NOMO-1 treated with dmso at 0.1 percent for 144 hours (cell line): ENCODE results near the gene COL26A1.
"Not testable (repeated sequence)": the region's sequence is repeated elsewhere in the genome, so short reads cannot be mapped to it uniquely, and the experiment has no call there.

Experiments
- DNase-seq: peaks from one replicate; lab custom pipeline; 2025; ENCODE audit not compliant: unreplicated experiment; lab: John Stamatoyannopoulos, UW

The COL26A1 gene

DNA sequence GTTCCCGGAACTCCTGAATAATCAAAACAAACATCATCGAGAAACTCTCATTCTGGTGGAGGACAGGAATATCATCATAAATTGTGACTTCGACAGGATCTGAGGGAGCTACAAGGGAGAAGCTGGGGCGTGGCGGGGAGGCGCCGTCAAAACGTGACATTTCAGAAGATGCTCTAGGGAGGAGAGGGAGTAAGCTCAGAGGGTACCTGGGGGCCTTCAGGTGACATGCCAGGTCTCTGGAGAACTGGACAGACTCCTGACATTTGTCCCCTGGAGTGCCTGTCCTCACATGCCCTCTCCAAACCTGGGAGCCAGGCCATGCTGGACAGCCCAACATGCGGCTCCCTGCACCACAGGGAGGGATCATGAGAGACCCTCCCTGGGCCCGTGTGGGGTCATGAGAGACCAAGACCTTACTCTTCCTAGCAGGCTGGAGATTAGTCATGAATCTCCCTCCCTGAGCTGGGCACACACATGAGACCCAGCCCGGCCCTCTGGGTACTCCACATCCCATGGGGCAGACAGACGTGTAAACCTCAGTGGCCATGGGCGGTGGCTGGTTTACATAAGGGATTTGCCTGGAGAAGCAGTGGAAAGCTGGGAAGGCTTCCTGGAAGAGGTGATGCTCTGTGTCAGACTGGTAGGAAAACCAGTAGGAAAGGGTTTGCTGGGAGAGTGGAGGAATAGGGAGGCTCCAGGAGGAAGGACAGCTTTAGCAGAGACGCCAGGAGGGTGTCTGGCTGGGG is 185.4 kb downstream of the COL26A1 start:
- no peak for DNase-seq

GRCh38 chr7:101549734-101550133 is 187.1 kb downstream of the COL26A1 start:
- no peak for DNase-seq

DNA sequence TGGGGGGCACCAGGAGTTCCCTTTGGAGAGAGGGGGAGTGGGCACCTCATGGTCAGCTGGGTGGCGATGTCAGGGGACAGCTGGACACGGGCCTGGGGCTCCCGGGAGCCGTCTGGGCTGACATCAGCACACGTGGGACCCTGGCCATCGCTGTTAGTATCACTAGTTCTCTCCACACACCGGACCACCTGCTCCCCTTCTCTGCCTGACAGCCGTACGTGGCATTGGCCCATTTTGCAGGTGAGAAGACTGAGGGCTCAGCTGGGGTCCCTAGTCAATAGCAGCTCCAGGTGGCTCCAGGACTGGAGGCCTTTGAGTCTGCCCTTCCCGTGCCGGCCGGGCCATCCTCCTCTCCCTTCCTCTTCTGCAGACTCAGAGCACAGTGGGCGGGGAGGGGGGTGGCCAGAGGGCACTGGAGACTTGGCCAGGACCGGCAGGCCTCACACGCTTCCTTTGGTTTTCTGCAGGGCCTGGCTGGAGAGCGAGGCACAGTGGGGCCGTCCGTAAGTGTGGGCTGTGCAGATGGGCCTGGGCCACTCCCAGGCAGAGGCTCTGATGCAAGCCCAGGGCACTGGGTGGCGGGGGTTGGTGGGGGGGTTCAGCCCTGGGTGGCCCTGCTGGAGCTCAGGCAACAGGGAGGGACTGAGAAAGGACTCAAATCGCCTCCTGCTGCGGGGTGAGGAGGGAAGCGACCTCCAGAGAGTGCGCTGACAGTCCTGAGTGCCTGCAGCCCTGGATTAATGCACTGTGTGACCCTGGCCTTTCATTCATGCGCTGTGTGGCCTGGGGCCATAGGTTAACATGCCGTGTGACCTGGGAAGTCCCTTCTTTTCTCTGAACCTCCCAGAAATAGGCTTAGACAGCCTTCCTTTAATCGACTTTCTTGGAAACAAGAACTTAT is 188.2 kb downstream of the COL26A1 start:
- DNase-seq: no peak

DNA sequence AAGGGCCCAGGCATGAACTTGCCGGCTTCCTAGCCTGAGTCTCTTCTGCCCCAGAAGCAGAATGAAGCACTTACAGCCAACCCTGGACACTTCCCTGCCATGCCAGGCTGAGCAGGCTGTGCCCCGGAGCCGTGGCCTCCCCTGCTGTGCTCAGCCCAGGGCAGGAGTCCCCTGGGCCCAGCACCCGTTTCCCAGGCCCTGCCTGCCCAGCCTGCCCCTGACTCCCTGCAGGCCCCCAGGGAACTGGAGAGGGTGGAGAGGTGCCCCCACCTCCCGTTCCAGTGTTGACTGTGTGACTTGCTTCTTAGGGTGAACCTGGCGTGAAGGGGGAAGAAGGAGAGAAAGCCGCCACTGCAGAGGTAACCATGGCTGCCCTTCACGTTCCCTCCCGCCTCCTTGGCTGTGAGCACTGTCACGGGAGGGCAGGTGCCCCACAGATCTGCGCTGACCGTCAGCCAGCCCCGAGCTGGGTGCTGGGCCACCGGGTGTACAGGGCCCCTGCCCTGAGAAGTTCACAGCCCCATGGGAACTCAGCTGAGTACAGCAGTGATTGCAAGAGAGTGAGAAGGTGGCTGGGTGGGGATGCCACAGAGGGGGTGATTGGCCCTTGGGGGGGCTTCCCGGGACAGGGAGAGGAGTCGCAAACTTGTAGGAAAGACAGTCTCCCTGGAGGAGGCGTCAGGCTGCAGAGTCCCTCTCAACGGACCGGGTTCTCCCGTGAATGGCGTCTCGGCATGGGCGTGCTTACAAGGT is 190.5 kb downstream of the COL26A1 start:
- DNase-seq: no peak

- DNase-seq: no peak
Observed at GRCh38 chr7:101553771-101554445, 191.2 kb downstream of the COL26A1 start.

GRCh38 chr7:101554584-101555268 is 192.1 kb downstream of the COL26A1 start:
- DNase-seq: no peak

- no peak for DNase-seq
Observed at GRCh38 chr7:101555269-101555920, 192.7 kb downstream of the COL26A1 start.

- no peak for DNase-seq
Observed at GRCh38 chr7:101555921-101556275, 193.2 kb downstream of the COL26A1 start.

DNA sequence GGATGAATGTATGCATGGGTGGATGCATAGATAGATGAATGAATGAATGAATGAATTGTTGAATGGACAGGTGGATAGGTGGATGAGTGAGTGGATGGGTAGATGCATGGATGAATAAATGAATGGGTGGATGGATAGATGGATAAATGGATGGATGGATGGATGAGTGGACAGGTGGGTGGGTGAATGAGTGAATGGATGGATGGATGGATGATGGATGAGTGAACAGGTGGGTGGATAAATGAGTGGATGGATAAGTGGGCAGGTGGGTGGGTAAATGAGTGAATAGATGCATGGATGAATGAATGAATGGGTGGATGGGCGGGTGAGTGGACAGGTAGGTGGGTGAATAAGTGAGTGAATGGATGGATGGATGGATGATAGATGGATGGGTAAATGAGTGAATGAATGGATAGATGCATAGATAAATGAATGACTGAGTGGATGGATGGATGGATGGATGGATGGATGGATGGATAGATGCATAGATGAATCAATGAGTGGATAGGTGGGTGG is 193.8 kb downstream of the COL26A1 start:
- no peak for DNase-seq

- no peak for DNase-seq
Observed at GRCh38 chr7:101557421-101557820, 194.7 kb downstream of the COL26A1 start.

DNA sequence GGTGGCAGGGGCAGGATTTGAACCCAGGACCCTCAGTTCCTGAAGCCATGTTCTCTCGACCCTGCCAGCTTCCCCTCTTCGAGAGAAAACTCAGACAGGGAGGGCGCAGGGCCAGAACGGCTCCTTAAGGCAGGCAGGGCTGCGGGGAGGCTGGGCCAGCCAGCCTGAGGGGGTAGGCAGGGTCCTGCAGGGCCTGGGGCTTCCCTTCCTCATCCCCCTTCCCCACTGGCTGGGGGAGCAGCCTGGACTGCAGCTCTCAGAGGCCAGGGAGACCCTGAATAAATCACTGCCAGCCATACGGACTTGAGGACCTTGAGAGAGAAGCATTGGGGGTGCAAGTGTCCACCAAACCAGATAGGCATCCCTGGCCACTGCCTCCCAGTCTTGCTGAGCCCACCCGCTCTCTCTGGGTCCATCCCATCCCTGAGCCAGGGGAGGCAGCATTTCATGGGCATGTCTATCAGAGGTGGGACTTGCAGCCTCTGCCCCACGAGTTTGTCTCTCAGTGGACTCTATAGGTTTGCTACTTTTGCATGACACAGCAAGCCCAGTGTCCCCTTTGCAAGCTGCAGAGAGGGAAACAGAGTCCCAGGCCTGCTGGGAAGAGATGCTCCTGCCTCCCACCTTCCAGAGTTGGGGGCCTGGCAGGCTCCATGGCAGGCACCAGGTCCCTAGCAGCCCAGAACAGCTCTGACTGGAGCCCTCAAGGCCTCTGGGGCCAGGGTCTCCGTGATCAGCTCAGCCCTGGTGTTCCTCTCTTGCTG is 195.5 kb downstream of the COL26A1 start:
- no peak for DNase-seq

DNA sequence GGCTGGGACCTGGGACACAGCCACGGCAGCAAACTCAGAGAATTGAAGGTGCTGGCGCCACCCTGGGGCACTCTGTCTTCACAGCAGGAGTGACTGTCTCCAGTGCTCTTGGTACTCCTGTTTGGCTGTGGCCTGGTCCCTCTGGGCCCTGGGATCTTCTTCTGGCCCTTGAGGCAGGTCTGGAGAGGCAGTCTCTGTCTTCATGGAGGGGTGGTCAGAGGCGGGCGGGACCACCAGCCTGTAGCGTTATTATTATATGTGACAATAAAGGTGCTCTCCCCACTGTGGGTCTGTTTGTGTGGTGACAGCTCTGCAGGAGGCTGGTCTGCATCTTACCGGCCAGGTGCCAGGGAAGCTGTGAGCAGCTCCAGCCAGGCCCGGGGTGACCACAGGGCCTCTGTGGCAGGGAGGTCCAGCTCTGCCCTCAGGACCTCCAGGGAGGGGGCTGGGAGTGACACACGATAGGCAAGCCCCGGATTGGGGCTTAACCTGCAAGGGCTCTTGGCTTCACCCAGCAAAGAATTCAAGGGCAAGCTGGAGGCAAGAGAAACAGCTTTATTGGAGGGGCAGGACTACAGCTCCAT is 196.2 kb downstream of the COL26A1 start:
- no peak for DNase-seq

GRCh38 chr7:101559586-101559985 is 196.9 kb downstream of the COL26A1 start:
- no peak for DNase-seq

DNA sequence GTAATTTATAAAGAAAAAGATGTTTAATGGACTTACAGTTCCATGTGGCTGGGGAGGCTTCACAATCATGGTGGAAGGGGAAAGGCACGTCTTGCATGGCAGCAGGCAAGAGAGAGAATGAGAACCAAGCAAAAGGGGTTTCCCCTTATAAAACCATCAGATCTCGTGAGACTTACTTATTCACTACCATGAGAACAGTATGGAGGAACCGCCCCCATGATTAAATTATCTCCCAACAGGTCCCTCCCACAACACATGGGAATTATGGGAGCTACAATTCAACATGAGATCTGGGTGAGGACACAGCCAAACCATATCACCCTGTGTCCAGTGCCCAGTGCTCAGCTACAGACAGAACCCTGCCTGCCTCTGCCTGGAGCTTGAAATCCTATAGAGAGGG is 197.3 kb downstream of the COL26A1 start:
- DNase-seq: not testable (repeated sequence)

- no peak for DNase-seq
Observed at GRCh38 chr7:101560856-101561255, 198.2 kb downstream of the COL26A1 start.

DNA sequence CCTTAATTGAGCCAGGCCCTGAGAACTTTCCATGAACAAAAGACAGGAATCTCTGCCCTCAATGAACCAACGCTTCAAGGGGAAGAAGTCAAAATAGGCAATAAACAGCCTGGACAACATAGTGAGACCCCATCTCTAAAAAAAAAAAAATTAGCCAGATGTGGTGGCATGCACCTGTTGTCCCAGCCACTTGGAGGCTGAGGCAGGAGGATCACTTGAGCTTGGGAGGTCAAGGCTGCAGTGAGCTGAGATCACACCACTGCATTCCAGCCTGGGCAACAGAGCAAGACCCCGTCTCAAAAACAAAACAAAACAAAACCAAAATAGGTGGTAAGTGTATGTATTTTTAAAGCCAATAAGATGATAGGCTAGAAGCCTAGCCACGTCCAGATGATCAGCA is 198.6 kb downstream of the COL26A1 start:
- not testable (repeated sequence) for DNase-seq

DNA sequence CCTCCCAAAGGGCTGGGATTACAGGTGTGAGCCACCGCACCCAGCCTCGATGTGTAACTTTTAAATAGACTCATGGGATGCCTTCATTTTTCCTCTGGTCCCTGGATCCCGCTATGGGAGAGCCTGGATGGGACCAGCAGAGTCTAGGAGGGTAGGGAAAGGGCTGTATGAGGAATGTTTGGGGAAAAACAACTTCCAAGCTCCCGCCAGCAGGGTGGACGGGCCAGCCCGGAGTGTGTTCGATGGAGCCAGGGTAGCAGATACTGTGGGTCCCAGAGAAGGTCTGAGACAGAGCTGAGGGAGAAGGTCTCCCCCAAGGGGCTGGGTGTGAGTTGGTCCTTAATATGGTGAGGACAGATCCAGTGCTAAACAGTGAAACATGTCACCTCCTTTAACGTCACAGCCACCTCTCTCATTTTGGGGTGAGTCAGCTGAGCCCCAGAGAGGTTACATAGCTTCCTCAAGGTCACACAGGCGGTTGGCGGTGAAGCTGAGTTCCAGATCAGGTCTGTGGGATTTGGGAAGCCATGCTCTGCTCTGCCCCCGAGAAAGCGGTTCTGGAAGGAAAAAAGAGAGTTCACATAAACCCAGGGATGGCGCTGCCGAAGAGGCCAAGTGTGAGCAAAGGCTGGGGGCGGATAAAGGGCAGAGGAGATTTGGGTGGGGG is 200.0 kb downstream of the COL26A1 start:
- no peak for DNase-seq
